Neural cell (in vitro differentiated cells): ENCODE measurements around the gene ADAMTS2. TPM values are rescaled to one million over a fixed set of nuclear protein-coding genes. Genes with fewer than 3 reads are reported as not detected.

ENCODE experiments used
- H2AFZ ChIP-seq: fragments of 200-600, 300-800 bp; sonication (generic), shearing (Covaris generic); 2 replicates; pipeline ENCODE4 v1.6.0; 2014; ENCODE audit warnings: low read depth, mild to moderate bottlenecking, antibody characterized with exemption, low read length, moderate library complexity
- H3F3A ChIP-seq: fragments of 200-600 bp; shearing (Covaris generic); 2 replicates; pipeline ENCODE4 v1.6.1; 2016; ENCODE audit warnings: mild to moderate bottlenecking, moderate library complexity, mixed read lengths, antibody characterized with exemption, low read length; ENCODE audit not compliant: insufficient read depth, poor library complexity, severe bottlenecking
- H3K27ac ChIP-seq: fragments of 200-600, 300-800 bp; sonication (generic), shearing (Covaris generic); 2 replicates; pipeline ENCODE4 v1.5.1; 2014; ENCODE audit warnings: mild to moderate bottlenecking, low read length, moderate library complexity
- H3K27me3 ChIP-seq: fragments of 300-800, 200-600 bp; sonication (generic), shearing (Covaris generic); 2 replicates; pipeline ENCODE4 v1.6.0; 2014; ENCODE audit warnings: mild to moderate bottlenecking, low read depth, low read length, moderate library complexity; ENCODE audit not compliant: insufficient read depth
- H3K36me3 ChIP-seq: fragments of 300-800, 200-600 bp; sonication (generic), shearing (Covaris generic); 2 replicates; pipeline ENCODE4 v1.5.1; 2014; ENCODE audit warnings: mild to moderate bottlenecking, antibody characterized with exemption, low read length, moderate library complexity; ENCODE audit not compliant: insufficient read depth
- H3K4me2 ChIP-seq: fragments of 300-800, 200-600 bp; sonication (generic), shearing (Covaris generic); 2 replicates; pipeline ENCODE4 v1.6.0; 2014; ENCODE audit warnings: mild to moderate bottlenecking, low read length
- H3K4me3 ChIP-seq: fragments of 300-800, 200-600 bp; sonication (generic), shearing (Covaris generic); 2 replicates; pipeline ENCODE4 v1.5.1; 2014; ENCODE audit warnings: mild to moderate bottlenecking, low read length, moderate library complexity
- H3K79me2 ChIP-seq: fragments of 200-600 bp; shearing (Covaris generic); replicated peaks from 2 replicates; pipeline ENCODE4 v1.6.0; 2014; ENCODE audit warnings: mild to moderate bottlenecking, low read length, moderate library complexity; ENCODE audit not compliant: insufficient read depth
- H3K9ac ChIP-seq: fragments of 300-800, 200-600 bp; sonication (generic), shearing (Covaris generic); 2 replicates; pipeline ENCODE4 v1.6.1; 2016; ENCODE audit warnings: mild to moderate bottlenecking, low read length, mixed read lengths
- H3K9me2 ChIP-seq: fragments of 200-600 bp; shearing (Covaris generic); 2 replicates; pipeline ENCODE4 v1.6.1; 2016; ENCODE audit warnings: mild to moderate bottlenecking, low read length, mixed read lengths; ENCODE audit not compliant: insufficient read depth
- H3K9me3 ChIP-seq: fragments of 200-600, 300-800 bp; sonication (generic), shearing (Covaris generic); 2 replicates; pipeline ENCODE4 v1.6.1; 2016; ENCODE audit warnings: mild to moderate bottlenecking, mixed run types, low read length, moderate library complexity, mixed read lengths
- H4K20me1 ChIP-seq: fragments of 200-600 bp; shearing (Covaris generic); 2 replicates; pipeline ENCODE4 v1.6.1; 2016; ENCODE audit warnings: mild to moderate bottlenecking, mixed run types; ENCODE audit not compliant: insufficient read depth
- CTCF ChIP-seq: fragments of 450-650 bp; IDR thresholded peaks from 2 replicates; pipeline ENCODE4 v1.5.1; 2014; ENCODE audit warnings: antibody characterized with exemption, mild to moderate bottlenecking, moderate library complexity; ENCODE audit not compliant: poor library complexity, severe bottlenecking
- EP300 ChIP-seq: fragments of 450-650 bp; conservative IDR thresholded peaks from 2 replicates; pipeline ENCODE4 v1.6.1; 2014; ENCODE audit warnings: antibody characterized with exemption, mild to moderate bottlenecking, moderate library complexity; ENCODE audit not compliant: poor library complexity, severe bottlenecking
- EZH2 ChIP-seq: fragments of 200-600, 300-800 bp; shearing (Covaris generic), sonication (generic); IDR thresholded peaks from 2 replicates; pipeline ENCODE4 v1.6.1; 2014; ENCODE audit warnings: antibody characterized with exemption, low read length, borderline replicate concordance, mild to moderate bottlenecking; ENCODE audit not compliant: insufficient read depth, poor library complexity, severe bottlenecking
- MXI1 ChIP-seq: fragments of 450-650 bp; conservative IDR thresholded peaks from 2 replicates; pipeline ENCODE4 v1.6.1; 2014; ENCODE audit warnings: antibody characterized with exemption, mild to moderate bottlenecking; ENCODE audit not compliant: poor library complexity, severe bottlenecking
- POLR2AphosphoS5 ChIP-seq: IDR thresholded peaks from 2 replicates; pipeline ENCODE4 v1.6.1; 2012
- RAD21 ChIP-seq: fragments of 450-650 bp; conservative IDR thresholded peaks from 2 replicates; pipeline ENCODE4 v1.6.1; 2014; ENCODE audit warnings: antibody characterized with exemption, mild to moderate bottlenecking, moderate library complexity
- REST ChIP-seq: IDR thresholded peaks from 2 replicates; pipeline ENCODE4 v1.6.1; 2012; ENCODE audit warnings: borderline replicate concordance
- SMC3 ChIP-seq: fragments of 450-650 bp; conservative IDR thresholded peaks from 2 replicates; pipeline ENCODE4 v1.6.1; 2014; ENCODE audit warnings: antibody characterized with exemption, mild to moderate bottlenecking, moderate library complexity; ENCODE audit not compliant: poor library complexity
- TAF1 ChIP-seq: IDR thresholded peaks from 2 replicates; pipeline ENCODE4 v1.6.1; 2012; ENCODE audit warnings: low read depth
- polyA plus RNA-seq: library from polyadenylated mRNA; depleted of rRNA; stranded (reverse); fragments of >200 nt; gene quantifications from 2 replicates; pipeline ENCODE4 v1.2.3, GENCODE V29; 2014

The ADAMTS2 gene
- polyA plus RNA-seq, 1 donor from 2014 or later: 0.61 TPM

GRCh38 chr5:179113945-179114641 is 231.2 kb downstream of the ADAMTS2 start:
- no peak for TF ChIP-seq REST
- no peak for TF ChIP-seq RAD21
- no peak for TF ChIP-seq SMC3
- TF ChIP-seq EZH2: no peak
- no peak for TF ChIP-seq MXI1
- no peak for TF ChIP-seq TAF1
- TF ChIP-seq CTCF: no peak
- no peak for TF ChIP-seq POLR2AphosphoS5
- no peak for TF ChIP-seq EP300
- H3K36me3 ChIP-seq: no peaks in the 10 kb centered on the region
- H3K4me2 ChIP-seq: no peak overlapping the region
- no peak overlapping the region for H3K4me3 ChIP-seq
- H3K79me2 ChIP-seq: no peaks in the 10 kb centered on the region
- no peak overlapping the region for H2AFZ ChIP-seq
- H3F3A ChIP-seq: no peaks in the 10 kb centered on the region
- peaks cover 8% of the 10 kb centered on the region for H3K9me3 ChIP-seq
- H4K20me1 ChIP-seq: no peaks in the 10 kb centered on the region
- no peak overlapping the region for H3K27ac ChIP-seq
- H3K9me2 ChIP-seq: no peaks in the 10 kb centered on the region
- no peak overlapping the region for H3K9ac ChIP-seq
- no peaks in the 10 kb centered on the region for H3K27me3 ChIP-seq

GRCh38 chr5:179113143-179113530 is 232.1 kb downstream of the ADAMTS2 start:
- no peak overlapping the region for H3K9ac ChIP-seq
- TF ChIP-seq RAD21 (no peak), CTCF (no peak), MXI1 (no peak), EZH2 (no peak)
- H3K36me3 ChIP-seq: no peaks in the 10 kb centered on the region
- no peak overlapping the region for H3K4me3 ChIP-seq
- H4K20me1 ChIP-seq: no peaks in the 10 kb centered on the region
- H3K9me3 ChIP-seq: peaks cover 8% of the 10 kb centered on the region
- H3K9me2 ChIP-seq: no peaks in the 10 kb centered on the region
- H3K27me3 ChIP-seq: no peaks in the 10 kb centered on the region
- H3K79me2 ChIP-seq: no peaks in the 10 kb centered on the region
- no peaks in the 10 kb centered on the region for H3F3A ChIP-seq
- no peak overlapping the region for H2AFZ ChIP-seq
- H3K27ac ChIP-seq: no peak overlapping the region
- H3K4me2 ChIP-seq: no peak overlapping the region
